Lower lobe of right lung (tissue), 2 donors: Measurements from ENCODE around the gene TSPAN4. TPM values are rescaled to one million over a fixed set of nuclear protein-coding genes. Genes with fewer than 3 reads are reported as not detected.

Source experiments
- ATAC-seq, 2 donors: fragments of 200-7000 bp; cut with Tn5 transposase; one replicate each; pipeline ENCODE4 v1.9.1; 2020 to 2022; ENCODE audit warnings: mild to moderate bottlenecking in 2 of 2, moderate library complexity in 2 of 2
- DNase-seq: peaks from one replicate; pipeline ENCODE4 v3.0.0-alpha.2; 2020
- H3K27ac ChIP-seq: fragments of 200-600 bp; one replicate; pipeline ENCODE4 v1.8.0; 2022
- H3K27me3 ChIP-seq: fragments of 200-600 bp; one replicate; pipeline ENCODE4 v1.8.0; 2022; ENCODE audit warnings: low read depth
- H3K36me3 ChIP-seq: fragments of 200-600 bp; one replicate; pipeline ENCODE4 v1.8.0; 2022; ENCODE audit warnings: mild to moderate bottlenecking
- H3K4me1 ChIP-seq: fragments of 200-600 bp; one replicate; pipeline ENCODE4 v1.8.0; 2022
- H3K4me3 ChIP-seq: fragments of 200-600 bp; one replicate; pipeline ENCODE4 v1.8.0; 2022; ENCODE audit warnings: mild to moderate bottlenecking
- H3K9me3 ChIP-seq: fragments of 200-600 bp; one replicate; pipeline ENCODE4 v1.8.0; 2022
- intact Hi-C: fragments of 100-400 bp; cut with DNase I; formaldehyde crosslinking; loops from one replicate; pipeline ENCODE4 v1.11.0; 2022
- total RNA-seq: library from RNA; stranded (reverse); fragmentation: NEBNext Ultra II Directional; extraction: Animal tissue kit (Norgen Biotek cat#: 25700); gene quantifications from one replicate; pipeline ENCODE4 v1.2.1, GENCODE V29; 2021
- TF ChIP-seq, protein P1 (sequence below): fragments of 200-600 bp; IDR thresholded peaks from one replicate; pipeline ENCODE4 v1.8.0; 2022; ENCODE audit warnings: antibody characterized with exemption, mild to moderate bottlenecking
- donor health status: DM: no; HTN: yes; CAD: no; lungs with severe emphysema.

Gene TSPAN4
- total RNA-seq, 1 donor from 2014 or later = 140 TPM

DNA sequence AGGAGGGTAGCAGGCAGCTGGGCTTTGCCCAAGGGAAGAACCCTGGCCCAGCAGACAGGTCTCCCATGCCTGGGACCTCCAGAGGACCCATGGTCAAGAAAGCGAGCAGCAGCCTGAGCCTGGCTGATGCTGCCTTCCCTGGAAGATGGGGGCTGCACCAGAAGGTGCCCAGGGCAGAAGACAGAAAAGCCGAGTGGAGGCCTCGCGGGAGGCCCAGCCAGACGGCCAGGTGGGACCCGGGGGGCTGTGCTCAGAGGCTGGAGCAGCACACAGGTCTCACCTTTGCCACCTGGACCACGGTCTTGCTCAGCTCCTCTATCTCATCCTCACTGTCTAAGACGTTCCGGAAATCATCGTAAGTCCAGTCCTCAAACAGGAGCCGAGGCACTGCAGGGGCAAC, 57.1 kb downstream of the TSPAN4 start:
- H3K4me1 ChIP-seq = no peaks in the 10 kb centered on the region
- H3K4me3 ChIP-seq = no peak overlapping the region
- TF ChIP-seq, protein P1, sequence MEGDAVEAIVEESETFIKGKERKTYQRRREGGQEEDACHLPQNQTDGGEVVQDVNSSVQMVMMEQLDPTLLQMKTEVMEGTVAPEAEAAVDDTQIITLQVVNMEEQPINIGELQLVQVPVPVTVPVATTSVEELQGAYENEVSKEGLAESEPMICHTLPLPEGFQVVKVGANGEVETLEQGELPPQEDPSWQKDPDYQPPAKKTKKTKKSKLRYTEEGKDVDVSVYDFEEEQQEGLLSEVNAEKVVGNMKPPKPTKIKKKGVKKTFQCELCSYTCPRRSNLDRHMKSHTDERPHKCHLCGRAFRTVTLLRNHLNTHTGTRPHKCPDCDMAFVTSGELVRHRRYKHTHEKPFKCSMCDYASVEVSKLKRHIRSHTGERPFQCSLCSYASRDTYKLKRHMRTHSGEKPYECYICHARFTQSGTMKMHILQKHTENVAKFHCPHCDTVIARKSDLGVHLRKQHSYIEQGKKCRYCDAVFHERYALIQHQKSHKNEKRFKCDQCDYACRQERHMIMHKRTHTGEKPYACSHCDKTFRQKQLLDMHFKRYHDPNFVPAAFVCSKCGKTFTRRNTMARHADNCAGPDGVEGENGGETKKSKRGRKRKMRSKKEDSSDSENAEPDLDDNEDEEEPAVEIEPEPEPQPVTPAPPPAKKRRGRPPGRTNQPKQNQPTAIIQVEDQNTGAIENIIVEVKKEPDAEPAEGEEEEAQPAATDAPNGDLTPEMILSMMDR = no peak
- H3K27me3 ChIP-seq = no peaks in the 10 kb centered on the region
- no peak overlapping the region for H3K27ac ChIP-seq
- intact Hi-C loops = no loop called here
- no peak for ATAC-seq
- no peaks in the 10 kb centered on the region for H3K9me3 ChIP-seq
- H3K36me3 ChIP-seq = peaks cover 69% of the 10 kb centered on the region
- DNase-seq = no peak

DNA sequence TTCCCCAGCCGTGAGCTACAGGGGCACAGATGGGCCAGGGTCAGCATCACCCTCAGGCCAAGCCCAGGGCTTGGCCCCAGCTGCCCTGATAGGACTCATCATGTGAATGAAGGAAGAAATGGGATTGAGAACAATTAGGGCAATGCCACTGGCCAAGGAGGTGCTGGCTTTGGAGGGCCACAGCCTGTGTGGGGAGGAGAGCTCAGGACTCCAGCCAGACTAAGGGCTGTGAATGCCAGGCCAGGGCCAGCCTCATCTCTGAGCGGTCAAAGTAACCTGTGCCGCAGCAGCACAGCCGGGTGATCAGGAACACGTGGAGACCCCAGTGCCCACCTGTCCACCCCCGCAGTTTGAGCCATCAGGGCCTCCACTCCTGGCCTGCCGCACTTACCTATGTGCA, 57.9 kb downstream of the TSPAN4 start:
- peaks cover 69% of the 10 kb centered on the region for H3K36me3 ChIP-seq
- intact Hi-C loops = no loop called here

DNA sequence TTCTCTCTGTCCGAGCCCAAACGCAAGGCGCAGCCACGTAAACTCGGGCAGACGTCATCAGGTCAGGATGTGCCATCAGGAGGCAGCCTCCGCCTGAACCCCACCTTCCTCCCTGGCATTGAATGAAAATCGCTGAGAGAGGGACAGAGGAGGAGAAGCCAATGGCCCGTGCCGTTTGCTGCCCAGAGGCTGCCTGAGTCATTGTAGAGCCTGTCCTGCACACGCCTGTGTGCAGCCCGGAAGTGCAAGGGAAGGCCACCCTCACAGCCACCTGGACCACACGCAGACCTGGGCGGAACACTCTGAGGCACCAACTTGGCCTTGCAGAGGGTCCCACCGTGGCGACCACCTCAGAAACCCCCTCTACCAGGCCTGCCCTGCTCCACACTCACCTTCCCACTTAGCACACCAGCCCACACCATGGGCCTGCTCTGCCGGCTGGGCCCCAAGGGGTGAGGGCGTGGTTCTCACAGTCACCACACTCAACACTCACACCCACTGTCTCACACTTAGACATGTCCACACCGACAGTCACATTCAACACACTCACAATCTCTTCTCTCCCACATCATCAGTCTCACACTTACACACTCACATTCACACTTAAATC, 58.9 kb downstream of the TSPAN4 start:
- TF ChIP-seq, protein P1 = no peak
- no peak for DNase-seq
- H3K27me3 ChIP-seq = no peaks in the 10 kb centered on the region
- H3K27ac ChIP-seq = no peak overlapping the region
- no peak overlapping the region for H3K4me3 ChIP-seq
- no peaks in the 10 kb centered on the region for H3K4me1 ChIP-seq
- no peak for ATAC-seq
- no peaks in the 10 kb centered on the region for H3K9me3 ChIP-seq
- peaks cover 69% of the 10 kb centered on the region for H3K36me3 ChIP-seq
- intact Hi-C loops = no loop called here

More for the DNA sequence above, 57.9 kb downstream of the TSPAN4 start:
- Histone ChIP-seq H3K4me1 (no peaks in the 10 kb centered on the region), H3K27ac (no peak overlapping the region), H3K27me3 (no peaks in the 10 kb centered on the region), H3K9me3 (no peaks in the 10 kb centered on the region), H3K4me3 (no peak overlapping the region)
- TF ChIP-seq, protein P1 = no peak
- no peak for ATAC-seq
- DNase-seq = no peak

DNA sequence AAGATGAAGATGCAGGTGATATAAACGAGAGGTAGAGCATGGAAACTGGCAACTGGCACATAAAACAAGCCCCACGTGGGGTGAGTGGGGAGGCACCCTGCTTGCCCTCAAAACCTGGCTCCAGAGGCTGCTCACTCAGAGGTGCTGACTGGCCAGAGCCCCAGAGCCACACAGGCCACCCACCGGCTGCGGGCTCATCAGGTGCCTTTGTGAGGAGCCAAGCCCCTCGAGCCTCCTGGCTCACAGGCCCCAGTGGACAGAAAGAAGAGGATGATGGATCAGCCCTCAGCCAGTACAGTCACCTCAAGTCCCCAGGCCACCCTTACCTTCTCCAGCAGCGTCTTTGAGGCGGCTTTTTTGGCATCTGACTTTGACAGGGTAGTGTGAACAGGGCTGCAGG, 61.7 kb downstream of the TSPAN4 start:
- TF ChIP-seq, protein P1 = no peak
- Histone ChIP-seq H3K27me3 (no peaks in the 10 kb centered on the region), H3K27ac (no peak overlapping the region), H3K36me3 (peaks cover 54% of the 10 kb centered on the region), H3K4me1 (peaks cover 2% of the 10 kb centered on the region), H3K4me3 (no peak overlapping the region), H3K9me3 (no peaks in the 10 kb centered on the region)
- ATAC-seq = no peak
- intact Hi-C loops = no loop called here
- no peak for DNase-seq

DNA sequence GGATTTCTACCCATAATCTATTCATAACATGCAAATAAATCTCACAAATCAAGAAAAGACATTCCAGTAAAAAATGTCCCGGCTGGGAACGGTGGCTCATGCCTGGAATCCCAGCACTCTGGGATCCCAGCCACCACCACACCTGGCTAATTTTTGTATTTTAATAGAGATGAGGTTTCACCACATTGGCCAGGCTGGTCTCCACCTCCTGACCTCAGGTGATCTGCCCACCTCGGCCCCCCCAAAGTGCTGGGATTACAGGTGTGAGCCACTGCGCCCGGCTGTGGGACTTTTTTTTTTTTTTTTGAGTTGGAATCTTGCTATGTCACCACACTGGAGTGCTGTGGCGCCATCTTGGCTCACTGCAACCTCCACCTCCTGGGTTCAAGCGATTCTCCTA, 63.3 kb downstream of the TSPAN4 start:
- H3K4me3 ChIP-seq = no peak overlapping the region
- TF ChIP-seq, protein P1 = no peak
- H3K4me1 ChIP-seq = peaks cover 11% of the 10 kb centered on the region
- DNase-seq (no peak), ATAC-seq (no peak)
- intact Hi-C loops = no loop called here
- no peak overlapping the region for H3K27ac ChIP-seq
- no peaks in the 10 kb centered on the region for H3K27me3 ChIP-seq
- peaks cover 38% of the 10 kb centered on the region for H3K36me3 ChIP-seq
- H3K9me3 ChIP-seq = no peaks in the 10 kb centered on the region
